Prostate gland (tissue), 2 donors: ENCODE measurements around the gene TRMT5.

ENCODE experiments used
- POLR2A ChIP-seq: fragments of 450-650 bp; IDR thresholded peaks from one replicate; pipeline ENCODE4 v1.6.1; 2016; ENCODE audit warnings: antibody characterized with exemption, mild to moderate bottlenecking
- TF ChIP-seq, protein P1 (sequence below), 4 experiments: fragments of 200-600 bp in 2 of 4; fragments of 450-650 bp in 2 of 4; sonication (generic) in 2 of 4; IDR thresholded peaks; 1 replicate in 3 of 4; 2 replicates in 1 of 4; pipeline ENCODE4 v1.5.1; 2016 to 2019; ENCODE audit warnings: antibody characterized with exemption in 4 of 4, mild to moderate bottlenecking in 2 of 4, moderate library complexity in 2 of 4

DNA sequence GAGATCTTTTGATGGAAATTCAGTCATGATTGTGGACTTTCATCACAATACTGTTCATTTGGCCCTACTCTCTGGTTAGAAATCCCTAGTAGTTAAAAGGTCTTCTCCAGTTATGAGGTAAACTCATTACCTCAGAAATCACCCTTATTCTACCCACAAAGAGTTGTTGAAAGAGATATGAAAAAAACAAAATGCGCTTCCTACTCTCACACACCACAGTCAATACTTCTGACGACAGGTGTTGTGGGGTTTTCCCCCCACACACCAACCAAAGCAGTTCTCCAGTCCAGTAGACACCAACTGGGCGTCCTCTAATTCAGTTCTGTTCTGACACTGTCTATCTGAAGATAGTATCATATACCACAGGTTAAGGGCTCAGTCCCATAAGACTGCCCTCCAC is 54.9 kb downstream of the TRMT5 start:
- TF ChIP-seq, protein P1, sequence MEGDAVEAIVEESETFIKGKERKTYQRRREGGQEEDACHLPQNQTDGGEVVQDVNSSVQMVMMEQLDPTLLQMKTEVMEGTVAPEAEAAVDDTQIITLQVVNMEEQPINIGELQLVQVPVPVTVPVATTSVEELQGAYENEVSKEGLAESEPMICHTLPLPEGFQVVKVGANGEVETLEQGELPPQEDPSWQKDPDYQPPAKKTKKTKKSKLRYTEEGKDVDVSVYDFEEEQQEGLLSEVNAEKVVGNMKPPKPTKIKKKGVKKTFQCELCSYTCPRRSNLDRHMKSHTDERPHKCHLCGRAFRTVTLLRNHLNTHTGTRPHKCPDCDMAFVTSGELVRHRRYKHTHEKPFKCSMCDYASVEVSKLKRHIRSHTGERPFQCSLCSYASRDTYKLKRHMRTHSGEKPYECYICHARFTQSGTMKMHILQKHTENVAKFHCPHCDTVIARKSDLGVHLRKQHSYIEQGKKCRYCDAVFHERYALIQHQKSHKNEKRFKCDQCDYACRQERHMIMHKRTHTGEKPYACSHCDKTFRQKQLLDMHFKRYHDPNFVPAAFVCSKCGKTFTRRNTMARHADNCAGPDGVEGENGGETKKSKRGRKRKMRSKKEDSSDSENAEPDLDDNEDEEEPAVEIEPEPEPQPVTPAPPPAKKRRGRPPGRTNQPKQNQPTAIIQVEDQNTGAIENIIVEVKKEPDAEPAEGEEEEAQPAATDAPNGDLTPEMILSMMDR (IDR thresholded peaks at IDR 0.05) = no peak
- no peak for TF ChIP-seq POLR2A
